ENCODE results near the gene NOP14.

The NOP14 gene

GRCh38 chr4:2915789-2916188 is 47.4 kb downstream of the NOP14 start:
- DNase-seq (ENCODE audit: low read depth in 2 of 2, low spot score in 1 of 2): no peak

GRCh38 chr4:2914256-2915126 is 48.7 kb downstream of the NOP14 start:
- DNase-seq (ENCODE audit: low read depth in 2 of 2, low spot score in 1 of 2): no peak

GRCh38 chr4:2913168-2913567 is 50.0 kb downstream of the NOP14 start:
- no peak for DNase-seq (ENCODE audit: low read depth in 2 of 2, low spot score in 1 of 2)

- DNase-seq (ENCODE audit: low read depth in 2 of 2, low spot score in 1 of 2): no peak
These were observed 51.3 kb downstream of the NOP14 start for GRCh38 chr4:2911868-2912267.

- DNase-seq (ENCODE audit: low read depth in 2 of 2, low spot score in 1 of 2): no peak
These were observed 52.8 kb downstream of the NOP14 start for GRCh38 chr4:2910409-2910808.

- no peak for DNase-seq (ENCODE audit: low read depth in 2 of 2, low spot score in 1 of 2)
These were observed 53.6 kb downstream of the NOP14 start for GRCh38 chr4:2909583-2909982.

- DNase-seq (ENCODE audit: low read depth in 2 of 2, low spot score in 1 of 2): no peak
These were observed 54.5 kb downstream of the NOP14 start for GRCh38 chr4:2908686-2909085.

- no peak for DNase-seq (ENCODE audit: low read depth in 2 of 2, low spot score in 1 of 2)
These were observed 55.4 kb downstream of the NOP14 start for GRCh38 chr4:2907706-2908293.

GRCh38 chr4:2907226-2907625 is 56.0 kb downstream of the NOP14 start:
- no peak for DNase-seq (ENCODE audit: low read depth in 2 of 2, low spot score in 1 of 2)

GRCh38 chr4:2906218-2906617 is 57.0 kb downstream of the NOP14 start:
- no peak for DNase-seq (ENCODE audit: low read depth in 2 of 2, low spot score in 1 of 2)

- DNase-seq (ENCODE audit: low read depth in 2 of 2, low spot score in 1 of 2): no peak
These were observed 57.7 kb downstream of the NOP14 start for GRCh38 chr4:2905544-2905943.

- DNase-seq (ENCODE audit: low read depth in 2 of 2, low spot score in 1 of 2): no peak
These were observed 61.1 kb downstream of the NOP14 start for GRCh38 chr4:2902126-2902525.

- no peak for DNase-seq (ENCODE audit: low read depth in 2 of 2, low spot score in 1 of 2)
These were observed 62.0 kb downstream of the NOP14 start for GRCh38 chr4:2901186-2901585.

GRCh38 chr4:2900741-2901140 is 62.5 kb downstream of the NOP14 start:
- no peak for DNase-seq (ENCODE audit: low read depth in 2 of 2, low spot score in 1 of 2)

- no peak for DNase-seq (ENCODE audit: low read depth in 2 of 2, low spot score in 1 of 2)
These were observed 65.2 kb downstream of the NOP14 start for GRCh38 chr4:2898001-2898400.

- no peak for DNase-seq (ENCODE audit: low read depth in 2 of 2, low spot score in 1 of 2)
These were observed 69.4 kb downstream of the NOP14 start for GRCh38 chr4:2893772-2894171.

GRCh38 chr4:2891294-2891693 is 71.9 kb downstream of the NOP14 start:
- DNase-seq (ENCODE audit: low read depth in 2 of 2, low spot score in 1 of 2): no peak

- DNase-seq (ENCODE audit: low read depth in 2 of 2, low spot score in 1 of 2): no peak
These were observed 74.3 kb downstream of the NOP14 start for GRCh38 chr4:2888886-2889285.

Data from stimulated activated CD8-positive, alpha-beta memory T cell treated with anti-CD3 and anti-CD28 coated beads, Interleukin-4, amount 100 ng/mL, for 4 hours (primary cell).